Liver (tissue), 9 donors: ENCODE data around the gene MAGI1. TPM values are rescaled to one million over a fixed set of nuclear protein-coding genes. Genes with fewer than 3 reads are reported as not detected.

Source experiments
- DNase-seq: peaks from one replicate; pipeline ENCODE4 v3.0.0-alpha.2; 2017; ENCODE audit warnings: low spot score
- H3K27ac ChIP-seq, 2 donors: one replicate each; pipeline ENCODE4 v1.7.0; 2013; ENCODE audit warnings: inconsistent platforms in 2 of 2, low read length in 2 of 2, control low read depth in 1 of 2, low read depth in 1 of 2, mild to moderate bottlenecking in 1 of 2
- H3K27me3 ChIP-seq, 4 donors: one replicate each; pipeline versions ENCODE4 v1.6.1 to v1.7.0; 2013; ENCODE audit warnings: low read length in 3 of 4, inconsistent platforms in 1 of 4, mild to moderate bottlenecking in 1 of 4, moderate library complexity in 1 of 4; ENCODE audit not compliant: control insufficient read depth in 4 of 4, insufficient read depth in 4 of 4
- H3K36me3 ChIP-seq, 4 donors: one replicate each; pipeline versions ENCODE4 v1.6.1 to v1.7.0; 2013; ENCODE audit warnings: low read length in 3 of 4, mild to moderate bottlenecking in 3 of 4, low read depth in 1 of 4, moderate library complexity in 1 of 4; ENCODE audit not compliant: control insufficient read depth in 4 of 4, insufficient read depth in 3 of 4
- H3K4me1 ChIP-seq, 4 donors: one replicate each; pipeline versions ENCODE4 v1.6.1 to v1.7.0; 2013; ENCODE audit warnings: low read length in 3 of 4, mild to moderate bottlenecking in 3 of 4, moderate library complexity in 1 of 4; ENCODE audit not compliant: control insufficient read depth in 4 of 4, insufficient read depth in 4 of 4
- H3K4me3 ChIP-seq, 3 donors: one replicate each; pipeline versions ENCODE4 v1.6.1 to v1.7.0; 2013; ENCODE audit warnings: low read length in 3 of 3, control low read depth in 1 of 3, low read depth in 1 of 3, mild to moderate bottlenecking in 1 of 3
- H3K9ac ChIP-seq, 2 donors: one replicate each; pipeline ENCODE4 v1.7.0; 2013; ENCODE audit warnings: low read length in 2 of 2, mild to moderate bottlenecking in 2 of 2, moderate library complexity in 2 of 2, control low read depth in 1 of 2, low read depth in 1 of 2
- H3K9me3 ChIP-seq, 4 donors: one replicate each; pipeline versions ENCODE4 v1.6.1 to v1.7.0; 2013; ENCODE audit warnings: low read length in 3 of 4; ENCODE audit not compliant: control insufficient read depth in 4 of 4
- ATF3 ChIP-seq: IDR thresholded peaks from 2 replicates; pipeline ENCODE4 v1.6.1; 2016; ENCODE audit warnings: antibody characterized with exemption
- CTCF ChIP-seq: fragments of 150-350 bp; IDR thresholded peaks from 2 replicates; pipeline ENCODE4 v1.5.1; 2017; ENCODE audit warnings: improper control_type of control experiment, low read depth, low read length; ENCODE audit not compliant: missing input control
- EGR1 ChIP-seq, 2 donors: IDR thresholded peaks; 2 replicates each; pipeline ENCODE4 v1.6.1; 2016 to 2018; ENCODE audit warnings: antibody characterized with exemption in 2 of 2, low read depth in 2 of 2
- FOXA1 ChIP-seq: IDR thresholded peaks from 2 replicates; pipeline ENCODE4 v1.6.1; 2016; ENCODE audit warnings: antibody characterized with exemption
- FOXA2 ChIP-seq: IDR thresholded peaks from 2 replicates; pipeline ENCODE4 v1.6.1; 2016; ENCODE audit warnings: antibody characterized with exemption
- GABPA ChIP-seq, 2 donors: IDR thresholded peaks in 1 of 2; conservative IDR thresholded peaks in 1 of 2; 2 replicates each; pipeline ENCODE4 v1.6.1; 2016; ENCODE audit warnings: antibody characterized with exemption in 2 of 2, mild to moderate bottlenecking in 1 of 2, moderate library complexity in 1 of 2
- HNF4A ChIP-seq, 2 donors: conservative IDR thresholded peaks; 2 replicates each; pipeline ENCODE4 v1.6.1; 2016; ENCODE audit warnings: antibody characterized with exemption in 2 of 2, mild to moderate bottlenecking in 2 of 2
- HNF4G ChIP-seq: IDR thresholded peaks from 2 replicates; pipeline ENCODE4 v1.6.1; 2016; ENCODE audit warnings: antibody characterized with exemption
- JUND ChIP-seq, 2 donors: IDR thresholded peaks; 2 replicates each; pipeline ENCODE4 v1.6.1; 2016; ENCODE audit warnings: antibody characterized with exemption in 2 of 2
- MAX ChIP-seq: IDR thresholded peaks from 2 replicates; pipeline ENCODE4 v1.6.1; 2016; ENCODE audit warnings: antibody characterized with exemption
- NR2F2 ChIP-seq: IDR thresholded peaks from 2 replicates; pipeline ENCODE4 v1.6.1; 2016; ENCODE audit warnings: antibody characterized with exemption
- RAD21 ChIP-seq, 2 donors: IDR thresholded peaks; 2 replicates each; pipeline ENCODE4 v1.6.1; 2016; ENCODE audit warnings: antibody characterized with exemption in 2 of 2, mild to moderate bottlenecking in 2 of 2
- REST ChIP-seq: IDR thresholded peaks from 2 replicates; pipeline ENCODE4 v1.6.1; 2016; ENCODE audit warnings: antibody characterized with exemption, mild to moderate bottlenecking
- RXRA ChIP-seq, 2 donors: IDR thresholded peaks; 2 replicates each; pipeline ENCODE4 v1.6.1; 2017 to 2018; ENCODE audit warnings: antibody characterized with exemption in 2 of 2, mild to moderate bottlenecking in 1 of 2
- SP1 ChIP-seq: IDR thresholded peaks from 2 replicates; pipeline ENCODE4 v1.6.1; 2018; ENCODE audit warnings: antibody characterized with exemption, mild to moderate bottlenecking
- TAF1 ChIP-seq: conservative IDR thresholded peaks from 2 replicates; pipeline ENCODE4 v1.6.1; 2016; ENCODE audit warnings: antibody characterized with exemption, mild to moderate bottlenecking
- YY1 ChIP-seq: IDR thresholded peaks from 2 replicates; pipeline ENCODE4 v1.6.1; 2016; ENCODE audit warnings: antibody characterized with exemption, mild to moderate bottlenecking
- ZBTB33 ChIP-seq: IDR thresholded peaks from 2 replicates; pipeline ENCODE4 v1.6.1; 2016; ENCODE audit warnings: antibody characterized with exemption
- WGBS: extraction: QIAGEN DNeasy Blood & Tissue Kit; methylation state at CpG from one replicate; pipeline ENCODE4 v1.1.7; 2013; 5-methylcytosine and 5-hydroxymethylcytosine counted together
- polyA plus RNA-seq, 2 donors: library from polyadenylated mRNA; stranded (reverse) in 1 of 2; unstranded in 1 of 2; fragments of 200-250 nt in 1 of 2; fragments of >200 nt in 1 of 2; fragmentation: Nextera tagmentation in 1 of 2; extraction: Ambion mirVana in 1 of 2; gene quantifications; one replicate each; pipeline versions ENCODE4 v1.2.1 to v1.2.3, GENCODE V29; 2013 to 2015
- total RNA-seq, 2 donors: library from RNA; depleted of rRNA; stranded (reverse); fragments of >200 nt; gene quantifications; one replicate each; pipeline ENCODE4 v1.2.3, GENCODE V29; 2014
- donor health status: healthy.
- donor health status: healthy.
- donor health status: healthy.
- donor health status: healthy.
- donor health status: healthy.

MAGI1 gene
- total and polyA plus RNA-seq, 4 donors: 9.6 to 68.8 (median 14.0) TPM

- WGBS: 97% methylated on average over 6 of the region's 6 CpGs
- no peaks in the 10 kb centered on the region for H3K36me3 ChIP-seq
- H3K4me1 ChIP-seq: no peaks in the 10 kb centered on the region
- no peak overlapping the region for H3K9ac ChIP-seq
- TF ChIP-seq YY1: no peak
- TF ChIP-seq MAX: no peak
- no peak for TF ChIP-seq CTCF
- TF ChIP-seq GABPA (IDR thresholded peaks at IDR 0.05 in 1 of 2, conservative IDR thresholded peaks at IDR 0.05 in 1 of 2): no peak
- no peak for TF ChIP-seq HNF4G
- TF ChIP-seq RXRA (IDR thresholded peaks at IDR 0.05): no peak
- no peak for TF ChIP-seq TAF1
- no peak for TF ChIP-seq NR2F2
- no peak for TF ChIP-seq FOXA2
- no peak for TF ChIP-seq RAD21 (IDR thresholded peaks at IDR 0.05)
- TF ChIP-seq ZBTB33: no peak
- TF ChIP-seq ATF3: no peak
- TF ChIP-seq JUND (IDR thresholded peaks at IDR 0.05): no peak
- no peak overlapping the region for H3K27ac ChIP-seq
- no peak overlapping the region for H3K4me3 ChIP-seq
- H3K9me3 ChIP-seq: no peaks in the 10 kb centered on the region
- no peaks in the 10 kb centered on the region for H3K27me3 ChIP-seq
- no peak for DNase-seq
Observed at GRCh38 chr3:65890328-65890727, 148.4 kb downstream of the MAGI1 start.

- Histone ChIP-seq H3K9me3 (no peaks in the 10 kb centered on the region), H3K4me1 (no peaks in the 10 kb centered on the region), H3K27ac (no peak overlapping the region), H3K27me3 (no peaks in the 10 kb centered on the region), H3K9ac (no peak overlapping the region), H3K36me3 (no peaks in the 10 kb centered on the region), H3K4me3 (no peak overlapping the region)
- TF ChIP-seq CTCF (no peak), RAD21 (IDR thresholded peaks at IDR 0.05) (no peak), FOXA1 (no peak), RXRA (IDR thresholded peaks at IDR 0.05) (no peak), REST (no peak), EGR1 (IDR thresholded peaks at IDR 0.05; ENCODE audit: low read depth in 2 of 2) (no peak), JUND (IDR thresholded peaks at IDR 0.05) (no peak), SP1 (no peak), ATF3 (no peak), YY1 (no peak), TAF1 (no peak), HNF4A (conservative IDR thresholded peaks at IDR 0.05) (no peak), HNF4G (no peak), MAX (no peak), NR2F2 (no peak), FOXA2 (no peak), ZBTB33 (no peak)
- no peak for DNase-seq
- over 99% methylated on average over 3 of the region's 3 CpGs for WGBS
Observed at GRCh38 chr3:65889707-65890099, 149.0 kb downstream of the MAGI1 start.
